SIG-M5 (cell line): ENCODE measurements around the gene OPA1.

Experiments
- DNase-seq: peaks from one replicate; lab custom pipeline; 2025; lab: John Stamatoyannopoulos, UW

OPA1 gene

GRCh38 chr3:193592841-193593667 is at the start of gene OPA1:
Gene OPA1 (plus strand): TSS chr3:193593208. CDS start chr3:193593378, 170 bp downstream.
- DNase-seq, result peak; percentile 84

GRCh38 chr3:193544289-193544688 is 48.7 kb upstream of the OPA1 start:
- no peak for DNase-seq

- no peak for DNase-seq
These were observed 47.7 kb upstream of the OPA1 start for GRCh38 chr3:193545304-193545703.

GRCh38 chr3:193546129-193546528 is 46.9 kb upstream of the OPA1 start:
- DNase-seq, result no peak

GRCh38 chr3:193548406-193548805 is 44.6 kb upstream of the OPA1 start:
- DNase-seq, result no peak

GRCh38 chr3:193552923-193553322 is 40.1 kb upstream of the OPA1 start:
- DNase-seq, result no peak

- no peak for DNase-seq
These were observed 39.4 kb upstream of the OPA1 start for GRCh38 chr3:193553586-193553985.

GRCh38 chr3:193554811-193555210 is 38.2 kb upstream of the OPA1 start, which contains the start of gene ATP13A4:
Gene ATP13A4 (minus strand): TSS chr3:193554895. CDS start chr3:193554799, 96 bp downstream.
- no peak for DNase-seq

GRCh38 chr3:193556841-193557240 is 36.2 kb upstream of the OPA1 start:
- DNase-seq, result no peak

- no peak for DNase-seq
These were observed 33.9 kb upstream of the OPA1 start for GRCh38 chr3:193559100-193559499.

- no peak for DNase-seq
These were observed 32.9 kb upstream of the OPA1 start for GRCh38 chr3:193560091-193560490.

GRCh38 chr3:193560870-193561269 is 32.1 kb upstream of the OPA1 start:
- DNase-seq, result no peak

- DNase-seq, result no peak
These were observed 29.6 kb upstream of the OPA1 start for GRCh38 chr3:193563426-193563825.

- DNase-seq, result no peak
These were observed 29.0 kb upstream of the OPA1 start for GRCh38 chr3:193564012-193564411.

GRCh38 chr3:193569119-193569518 is 23.9 kb upstream of the OPA1 start:
- DNase-seq, result no peak

GRCh38 chr3:193572426-193572908 is 20.5 kb upstream of the OPA1 start:
- no peak for DNase-seq

- no peak for DNase-seq
These were observed 19.4 kb upstream of the OPA1 start for GRCh38 chr3:193573403-193574191.

GRCh38 chr3:193574488-193575070 is 18.4 kb upstream of the OPA1 start:
- DNase-seq, result no peak

GRCh38 chr3:193585530-193585929 is 7.5 kb upstream of the OPA1 start:
- DNase-seq, result no peak

- DNase-seq, result no peak
These were observed 6.5 kb upstream of the OPA1 start for GRCh38 chr3:193586526-193586925.

- no peak for DNase-seq
These were observed 3.9 kb upstream of the OPA1 start for GRCh38 chr3:193589129-193589528.

GRCh38 chr3:193589616-193590015 is 3.4 kb upstream of the OPA1 start:
- DNase-seq, result no peak
